Activated gamma-delta T cell (primary cell): ENCODE data around the gene HAUS5.
"Not testable (repeated sequence)": the region's sequence is repeated elsewhere in the genome, so short reads cannot be mapped to it uniquely, and the experiment has no call there.

ENCODE experiments used
- DNase-seq: peaks from one replicate; lab custom pipeline; 2025; lab: John Stamatoyannopoulos, UW

HAUS5 gene

GRCh38 chr19:35643255-35644205, 31.0 kb downstream of the HAUS5 start:
- peak; percentile 56 for DNase-seq

GRCh38 chr19:35644206-35644986, 31.9 kb downstream of the HAUS5 start:
- peak; percentile 82 for DNase-seq

- no peak for DNase-seq
Measured at GRCh38 chr19:35644987-35645679, 32.6 kb downstream of the HAUS5 start.

- no peak for DNase-seq
Measured at GRCh38 chr19:35645680-35646511, 33.4 kb downstream of the HAUS5 start.

- DNase-seq = peak; percentile 65
Measured at GRCh38 chr19:35648017-35648961, 35.8 kb downstream of the HAUS5 start, which contains the start of gene COX6B1. Gene COX6B1, plus strand, starts transcription at chr19:35648323. Its CDS starts 2,921 bp downstream, at chr19:35651244.

- no peak for DNase-seq
Measured at GRCh38 chr19:35650581-35650980, 38.0 kb downstream of the HAUS5 start.

GRCh38 chr19:35654828-35655227, 42.3 kb downstream of the HAUS5 start:
- DNase-seq = not testable (repeated sequence)

GRCh38 chr19:35655600-35655999, 43.1 kb downstream of the HAUS5 start:
- DNase-seq = no peak

GRCh38 chr19:35656700-35657099, 44.2 kb downstream of the HAUS5 start:
- DNase-seq = no peak

- DNase-seq = no peak
Measured at GRCh38 chr19:35657904-35658700, 45.6 kb downstream of the HAUS5 start.

- no peak for DNase-seq
Measured at GRCh38 chr19:35661995-35662340, 49.4 kb downstream of the HAUS5 start.

- DNase-seq = no peak
Measured at GRCh38 chr19:35663981-35664380, 51.4 kb downstream of the HAUS5 start.

- no peak for DNase-seq
Measured at GRCh38 chr19:35665157-35665556, 52.6 kb downstream of the HAUS5 start.

GRCh38 chr19:35665604-35666003, 53.1 kb downstream of the HAUS5 start:
- DNase-seq = no peak

- no peak for DNase-seq
Measured at GRCh38 chr19:35666251-35666913, 53.8 kb downstream of the HAUS5 start, which contains the start of gene UPK1A. Gene UPK1A, plus strand, starts transcription at chr19:35666517. Its CDS starts 296 bp downstream, at chr19:35666813.

- DNase-seq = no peak
Measured at GRCh38 chr19:35669566-35669965, 57.0 kb downstream of the HAUS5 start.

GRCh38 chr19:35669974-35670373, 57.4 kb downstream of the HAUS5 start:
- DNase-seq = no peak

GRCh38 chr19:35670686-35671085, 58.2 kb downstream of the HAUS5 start:
- no peak for DNase-seq

GRCh38 chr19:35671818-35672217, 59.3 kb downstream of the HAUS5 start:
- DNase-seq = no peak
